Measurements from ENCODE around the gene MAN2A1. TPM values are rescaled to one million over a fixed set of nuclear protein-coding genes. Genes with fewer than 3 reads are reported as not detected.

The MAN2A1 gene
- total RNA-seq, 1 donor from 2014 or later, result 114 TPM

DNA sequence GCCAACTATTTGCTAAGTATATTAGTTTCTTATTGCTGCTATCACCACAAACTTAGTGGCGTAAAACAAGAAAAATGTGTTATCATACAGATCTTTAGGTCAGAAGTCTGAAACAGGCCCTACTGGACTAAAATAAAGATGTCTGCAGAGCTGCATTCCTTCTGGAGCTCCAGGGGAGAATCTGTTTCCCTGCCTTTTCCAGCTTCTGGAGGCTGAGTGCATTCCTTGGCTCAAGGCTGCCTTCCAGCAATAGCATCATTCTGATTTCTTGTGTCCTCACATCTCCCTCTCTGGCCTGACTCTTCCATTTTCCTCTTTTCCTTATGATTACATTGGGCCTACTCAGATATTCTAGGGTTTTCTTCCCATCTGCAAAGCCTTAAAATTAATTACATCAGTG lies 15.9 kb downstream of the MAN2A1 start:
- DNase-seq (ENCODE audit: low read depth, low spot score), result no peak

GRCh38 chr5:109706095-109706494 lies 16.4 kb downstream of the MAN2A1 start:
- no peak for DNase-seq (ENCODE audit: low read depth, low spot score)

DNA sequence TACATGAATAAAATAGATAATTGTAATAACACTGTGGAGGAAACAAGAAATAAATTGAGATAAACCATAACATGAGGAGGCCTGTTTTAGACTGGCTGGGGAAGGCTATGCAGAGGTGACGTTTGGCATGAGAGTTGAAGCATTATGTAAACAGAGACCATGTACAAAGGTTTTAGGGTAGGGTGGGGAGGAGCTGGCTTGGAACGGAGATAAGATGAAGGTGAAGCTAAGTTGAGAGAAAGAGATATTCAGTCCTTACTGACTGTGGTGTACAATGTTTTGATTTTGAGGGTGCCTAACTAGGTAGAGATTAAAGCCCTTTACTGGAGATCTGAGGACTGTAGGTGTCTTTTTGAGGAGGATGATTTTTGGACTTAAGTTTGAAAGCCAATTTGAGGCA lies 17.8 kb downstream of the MAN2A1 start:
- no peak for DNase-seq (ENCODE audit: low read depth, low spot score)

- no peak for DNase-seq (ENCODE audit: low read depth, low spot score)
These were observed 19.1 kb downstream of the MAN2A1 start for GRCh38 chr5:109708813-109709212.

GRCh38 chr5:109709225-109709624 lies 19.5 kb downstream of the MAN2A1 start:
- DNase-seq (ENCODE audit: low read depth, low spot score), result no peak

DNA sequence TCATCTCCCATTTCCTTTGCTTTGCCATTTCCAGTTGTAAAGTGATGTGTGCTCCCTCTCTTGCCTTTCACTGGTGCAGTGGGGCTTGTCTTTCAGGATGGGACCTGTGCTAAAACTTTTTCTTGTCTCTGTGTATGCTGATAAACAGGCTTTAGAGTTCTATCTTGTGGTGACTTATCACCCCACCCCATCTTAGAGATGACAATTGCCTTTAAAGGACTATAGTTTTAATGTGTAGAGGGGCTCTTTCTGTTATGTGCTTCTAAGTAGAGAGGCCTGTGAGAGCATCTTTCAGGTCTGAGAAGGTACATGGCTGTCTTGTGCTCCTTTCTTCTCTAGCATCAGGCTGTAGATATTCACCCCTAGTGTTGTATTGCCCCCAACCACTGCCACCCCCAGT lies 21.9 kb downstream of the MAN2A1 start:
- DNase-seq (ENCODE audit: low read depth, low spot score), result no peak

DNA sequence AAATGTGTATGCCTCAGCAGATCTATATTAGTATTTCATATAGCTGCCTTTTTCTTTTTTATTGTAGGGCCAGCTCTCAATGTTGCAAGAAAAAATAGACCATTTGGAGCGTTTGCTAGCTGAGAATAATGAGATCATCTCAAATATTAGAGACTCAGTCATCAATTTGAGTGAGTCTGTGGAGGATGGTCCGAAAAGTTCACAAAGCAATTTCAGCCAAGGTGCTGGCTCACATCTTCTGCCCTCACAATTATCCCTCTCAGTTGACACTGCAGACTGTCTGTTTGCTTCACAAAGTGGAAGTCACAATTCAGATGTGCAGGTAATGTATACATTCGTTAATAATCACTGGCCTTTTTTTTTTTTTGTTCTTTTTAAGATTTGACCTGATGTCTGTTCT lies 23.7 kb downstream of the MAN2A1 start:
- DNase-seq (ENCODE audit: low read depth, low spot score), result no peak

DNA sequence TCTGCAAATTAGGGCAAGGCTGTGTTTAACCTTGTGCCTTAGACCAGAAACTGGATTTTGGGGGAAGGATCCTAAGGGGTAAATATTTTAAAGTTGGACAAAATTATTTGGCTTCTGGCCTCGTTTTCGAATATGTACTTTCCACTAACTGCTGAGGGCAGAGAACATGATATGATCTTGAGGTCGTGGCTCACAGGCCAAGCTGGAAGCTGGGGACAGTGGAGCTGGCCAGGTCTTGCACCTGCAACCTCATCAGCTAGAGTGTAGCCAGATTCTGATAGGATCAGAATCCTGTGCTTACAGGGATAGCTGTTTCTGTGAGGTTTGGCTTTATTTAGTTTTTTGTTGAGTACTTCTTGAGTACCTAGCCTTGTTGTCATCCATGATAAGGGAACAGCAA lies 24.9 kb downstream of the MAN2A1 start:
- no peak for DNase-seq (ENCODE audit: low read depth, low spot score)

- DNase-seq (ENCODE audit: low read depth, low spot score), result no peak
These were observed 28.5 kb downstream of the MAN2A1 start for GRCh38 chr5:109718216-109718615.

DNA sequence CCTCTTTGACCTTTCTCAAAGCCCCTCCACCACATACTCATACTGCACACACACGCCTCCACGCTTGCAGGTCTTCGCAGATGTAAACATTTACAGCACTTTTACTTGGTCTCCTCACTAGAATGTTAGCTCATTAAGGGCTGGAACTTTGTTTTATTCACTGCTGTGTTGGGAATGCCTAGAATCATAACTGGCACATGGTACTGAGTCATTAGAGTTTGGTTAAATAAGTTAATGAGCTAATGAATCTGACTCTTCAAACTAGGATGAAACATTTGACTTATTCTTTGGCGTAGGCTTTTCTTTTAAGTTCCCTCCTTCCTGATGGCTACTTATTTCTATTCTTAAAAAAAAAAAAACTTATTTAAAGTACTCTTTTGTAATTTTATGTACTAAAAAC lies 28.9 kb downstream of the MAN2A1 start:
- DNase-seq (ENCODE audit: low read depth, low spot score), result no peak

DNA sequence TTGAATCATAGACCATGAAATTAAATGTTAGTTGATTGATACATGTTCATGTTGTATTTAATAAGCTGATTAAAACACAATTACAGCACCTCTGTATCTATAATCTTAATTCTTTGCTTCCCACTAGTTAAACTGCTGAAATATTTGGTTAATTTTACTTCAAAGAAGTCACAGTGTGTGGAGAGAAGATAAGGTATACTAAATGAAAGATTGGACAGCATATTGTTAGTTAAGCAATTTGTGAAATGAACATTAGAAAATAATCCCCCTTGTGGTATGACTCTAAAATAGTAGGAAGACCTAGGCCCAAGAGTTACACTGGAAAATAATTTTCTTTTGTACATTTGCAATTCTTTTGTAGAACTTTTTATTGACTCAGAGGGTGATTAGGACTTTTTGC lies 30.3 kb downstream of the MAN2A1 start:
- DNase-seq (ENCODE audit: low read depth, low spot score), result no peak

GRCh38 chr5:109721741-109722140 lies 32.0 kb downstream of the MAN2A1 start:
- DNase-seq (ENCODE audit: low read depth, low spot score), result no peak

DNA sequence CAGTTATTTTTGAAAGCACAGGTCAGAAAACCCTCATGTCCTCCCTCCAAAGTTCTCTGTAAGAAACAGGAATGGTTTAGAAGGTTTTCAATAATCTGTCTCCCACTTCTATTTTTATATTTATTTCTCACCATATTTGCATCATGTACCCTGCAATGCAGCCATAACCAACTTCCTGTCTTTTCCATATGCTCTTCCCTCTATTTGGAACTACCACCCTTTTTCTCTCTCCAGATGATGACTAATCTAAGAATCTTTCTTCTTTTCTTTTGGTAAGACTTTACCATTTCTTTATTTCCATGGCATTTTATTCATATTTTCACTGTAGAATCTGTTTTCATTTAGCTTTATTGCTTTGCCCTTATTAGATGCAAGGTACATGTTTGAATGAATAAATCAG lies 33.9 kb downstream of the MAN2A1 start:
- DNase-seq (ENCODE audit: low read depth, low spot score), result no peak

- DNase-seq (ENCODE audit: low read depth, low spot score), result no peak
These were observed 35.4 kb downstream of the MAN2A1 start for GRCh38 chr5:109725135-109725534.

DNA sequence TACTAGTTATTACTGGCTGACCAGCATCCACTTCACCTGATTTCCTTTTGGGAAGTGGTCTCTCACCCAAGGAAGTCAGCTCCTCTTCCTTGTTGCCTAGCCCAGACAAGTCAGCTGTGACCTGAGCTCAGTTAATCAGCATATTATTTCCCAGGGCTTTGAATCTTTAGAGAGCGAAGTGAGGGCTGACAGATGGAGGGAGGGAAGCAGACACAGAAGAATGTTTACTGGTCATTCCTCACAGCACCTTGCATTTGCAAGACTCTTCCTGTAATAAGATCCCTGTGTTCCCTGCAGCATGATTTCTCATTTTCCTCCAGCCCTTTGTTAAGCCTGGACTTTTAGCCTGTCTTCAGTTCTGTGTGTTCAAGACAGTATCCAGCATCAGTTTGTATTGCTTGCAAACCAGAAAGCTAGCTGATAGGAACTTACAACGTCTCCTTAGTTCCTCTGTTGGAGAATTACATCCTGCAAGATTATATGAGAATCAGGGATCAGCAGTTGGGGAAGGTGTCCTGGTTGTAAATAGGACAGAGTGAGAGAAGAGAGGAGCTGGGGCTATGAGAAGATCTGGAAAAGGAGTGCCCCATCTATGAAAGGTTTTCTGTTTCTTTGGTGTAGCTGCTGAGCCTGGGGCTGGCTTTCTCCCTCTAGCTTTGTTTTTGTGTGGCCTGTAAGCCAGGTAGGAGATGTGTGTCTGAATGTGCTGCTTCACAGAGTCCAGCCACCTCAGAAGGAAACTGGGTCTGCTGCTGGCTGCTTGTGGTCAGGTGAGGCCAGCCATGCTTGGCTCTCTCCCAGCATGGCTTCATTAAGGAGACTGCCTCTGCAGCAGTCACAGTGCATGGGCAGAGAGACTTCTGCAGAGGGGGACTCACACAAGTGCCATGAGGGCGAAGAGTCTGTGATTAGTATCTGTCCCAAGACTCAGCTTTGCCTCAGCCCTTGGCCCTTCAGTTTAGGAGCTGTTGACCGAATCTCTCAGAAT lies 50.3 kb downstream of the MAN2A1 start:
- no peak for DNase-seq (ENCODE audit: low read depth, low spot score)

GRCh38 chr5:109740966-109741365 lies 51.2 kb downstream of the MAN2A1 start:
- DNase-seq (ENCODE audit: low read depth, low spot score), result no peak

GRCh38 chr5:109741390-109741789 lies 51.7 kb downstream of the MAN2A1 start:
- DNase-seq (ENCODE audit: low read depth, low spot score), result no peak

DNA sequence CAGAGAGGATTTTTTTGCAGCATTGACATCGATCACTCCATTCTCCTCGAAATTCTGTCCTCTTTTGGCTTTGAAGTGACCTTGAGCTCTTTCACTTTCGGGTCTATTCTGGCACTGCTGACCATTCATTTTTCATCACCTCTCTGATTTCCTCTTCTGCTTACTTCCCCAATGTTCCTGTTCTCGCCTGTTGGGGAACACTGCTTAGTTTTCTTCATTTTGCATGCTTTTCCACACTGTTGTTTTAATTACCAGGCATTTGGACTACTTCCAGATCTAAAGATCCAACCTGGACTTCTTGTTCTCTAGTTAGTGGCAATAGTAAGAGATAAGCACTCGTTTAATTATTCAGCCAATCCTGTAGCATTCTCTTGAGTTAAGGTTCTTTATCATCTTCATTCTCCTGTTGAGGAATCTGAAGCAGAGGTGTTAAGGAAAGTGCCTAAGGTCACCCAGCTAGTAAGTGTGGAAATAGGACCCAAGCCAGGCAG lies 53.4 kb downstream of the MAN2A1 start:
- DNase-seq (ENCODE audit: low read depth, low spot score), result no peak

- DNase-seq (ENCODE audit: low read depth, low spot score), result peak; percentile 10
These were observed 54.1 kb downstream of the MAN2A1 start for GRCh38 chr5:109743770-109744212.

- DNase-seq (ENCODE audit: low read depth, low spot score), result no peak
These were observed 54.5 kb downstream of the MAN2A1 start for GRCh38 chr5:109744261-109744660.

DNA sequence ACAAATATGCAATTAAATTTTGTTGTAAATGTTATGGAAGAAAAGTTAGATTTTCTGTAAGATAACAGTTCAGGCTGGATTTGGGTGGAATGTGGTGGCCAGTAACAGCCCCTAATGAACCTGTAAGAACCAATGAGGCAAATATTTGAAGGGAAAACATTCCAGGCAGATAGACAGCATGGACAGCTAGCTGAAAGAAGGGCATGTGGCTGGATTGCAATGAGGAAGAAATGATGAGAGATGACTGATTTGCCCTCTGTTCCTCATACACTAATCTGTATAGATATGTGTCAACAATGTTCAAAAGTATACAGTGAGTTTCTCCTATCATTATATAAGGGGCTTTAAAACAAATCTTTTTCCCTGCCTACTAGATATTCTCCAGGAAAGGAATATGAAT lies 58.8 kb downstream of the MAN2A1 start:
- no peak for DNase-seq (ENCODE audit: low read depth, low spot score)

GRCh38 chr5:109750463-109750862 lies 60.7 kb downstream of the MAN2A1 start:
- DNase-seq (ENCODE audit: low read depth, low spot score), result no peak

- DNase-seq (ENCODE audit: low read depth, low spot score), result no peak
These were observed 63.6 kb downstream of the MAN2A1 start for GRCh38 chr5:109753279-109753678.

Data from pulmonary artery endothelial cell (primary cell).